Uterus (tissue), 2 donors: ENCODE results near the gene MOG.

Source experiments
- CTCF ChIP-seq, 4 experiments: fragments of 200-600 bp in 2 of 4; fragments of 450-650 bp in 2 of 4; sonication (generic) in 2 of 4; IDR thresholded peaks; one replicate each; pipeline ENCODE4 v1.5.1; 2016 to 2019; ENCODE audit warnings: antibody characterized with exemption in 4 of 4, mild to moderate bottlenecking in 2 of 4, moderate library complexity in 1 of 4
- POLR2A ChIP-seq, 2 donors: fragments of 450-650 bp; IDR thresholded peaks; one replicate each; pipeline ENCODE4 v1.6.1; 2016; ENCODE audit warnings: antibody characterized with exemption in 2 of 2, mild to moderate bottlenecking in 1 of 2, moderate library complexity in 1 of 2

- TF ChIP-seq CTCF (IDR thresholded peaks at IDR 0.05) = no peak
- no peak for TF ChIP-seq POLR2A (IDR thresholded peaks at IDR 0.05)
These were observed 18.7 kb downstream of the MOG start for GRCh38 chr6:29675561-29675960.
